HG03039 (cell line): ENCODE data around the gene CROCC.
"Not testable (repeated sequence)": the region's sequence is repeated elsewhere in the genome, so short reads cannot be mapped to it uniquely, and the experiment has no call there.

Source experiments
- ATAC-seq: cut with Tn5 transposase; IDR thresholded peaks from one replicate; pipeline ENCODE4 v1.9.1; 2021; ENCODE audit warnings: mild to moderate bottlenecking, moderate library complexity; ENCODE audit not compliant: unreplicated experiment

The CROCC gene

GRCh38 chr1:16896316-16897055, 25.2 kb upstream of the CROCC start:
- not testable (repeated sequence) for ATAC-seq

- ATAC-seq = not testable (repeated sequence)
Measured at GRCh38 chr1:16897653-16898052, 24.1 kb upstream of the CROCC start.

GRCh38 chr1:16898298-16898697, 23.4 kb upstream of the CROCC start:
- not testable (repeated sequence) for ATAC-seq

GRCh38 chr1:16899020-16899419, 22.7 kb upstream of the CROCC start:
- not testable (repeated sequence) for ATAC-seq

- ATAC-seq = no peak
Measured at GRCh38 chr1:16900751-16901150, 21.0 kb upstream of the CROCC start.

- not testable (repeated sequence) for ATAC-seq
Measured at GRCh38 chr1:16901371-16901770, 20.4 kb upstream of the CROCC start.

- no peak for ATAC-seq
Measured at GRCh38 chr1:16903054-16903453, 18.7 kb upstream of the CROCC start.

- ATAC-seq = no peak
Measured at GRCh38 chr1:16903458-16903796, 18.3 kb upstream of the CROCC start.

- ATAC-seq = peak; percentile 92
Measured at GRCh38 chr1:16904560-16905109, 17.1 kb upstream of the CROCC start.

- peak; percentile 65 for ATAC-seq
Measured at GRCh38 chr1:16905110-16905867, 16.4 kb upstream of the CROCC start.

- ATAC-seq = no peak
Measured at GRCh38 chr1:16905868-16906702, 15.6 kb upstream of the CROCC start.

- no peak for ATAC-seq
Measured at GRCh38 chr1:16906873-16907272, 14.9 kb upstream of the CROCC start.

GRCh38 chr1:16907870-16908758, 13.6 kb upstream of the CROCC start:
- no peak for ATAC-seq

GRCh38 chr1:16911851-16912721, 9.6 kb upstream of the CROCC start:
- ATAC-seq = not testable (repeated sequence)

- ATAC-seq = not testable (repeated sequence)
Measured at GRCh38 chr1:16912742-16913141, 9.0 kb upstream of the CROCC start.

GRCh38 chr1:16913181-16913832, 8.4 kb upstream of the CROCC start:
- no peak for ATAC-seq

GRCh38 chr1:16913833-16914662, 7.7 kb upstream of the CROCC start:
- ATAC-seq = peak; percentile 74
